Measurements from ENCODE around the gene BBLN. TPM values are rescaled to one million over a fixed set of nuclear protein-coding genes. Genes with fewer than 3 reads are reported as not detected.

Gene BBLN
- total RNA-seq, 4 donors from 2014 or later: 202 to 310 (median 243) TPM

- H3K27ac ChIP-seq: peak overlapping the region in 3 of 4 donors; percentile 28 to 63 (median 45)
- peaks cover 0 to 40% (median 25%) of the 10 kb centered on the region in 4 donors for H3K4me1 ChIP-seq
- peak overlapping the region in 1 of 4 donors; percentile 83 for H3K4me3 ChIP-seq
- H3K36me3 ChIP-seq: peaks cover 0 to 45% (median 0%) of the 10 kb centered on the region in 3 donors
- no peaks in the 10 kb centered on the region for H3K27me3 ChIP-seq
- H3K9me3 ChIP-seq: no peaks in the 10 kb centered on the region
- no peak for TF ChIP-seq POLR2A (IDR thresholded peaks at IDR 0.05)
- WGBS, 2 donors: 29 to 36% methylated on average over 10 of the region's 10 CpGs
- no peak for DNase-seq (ENCODE audit: low spot score in 2 of 2)
Observed at GRCh38 chr9:128125580-128126354, 34.3 kb upstream of the BBLN start.

DNA sequence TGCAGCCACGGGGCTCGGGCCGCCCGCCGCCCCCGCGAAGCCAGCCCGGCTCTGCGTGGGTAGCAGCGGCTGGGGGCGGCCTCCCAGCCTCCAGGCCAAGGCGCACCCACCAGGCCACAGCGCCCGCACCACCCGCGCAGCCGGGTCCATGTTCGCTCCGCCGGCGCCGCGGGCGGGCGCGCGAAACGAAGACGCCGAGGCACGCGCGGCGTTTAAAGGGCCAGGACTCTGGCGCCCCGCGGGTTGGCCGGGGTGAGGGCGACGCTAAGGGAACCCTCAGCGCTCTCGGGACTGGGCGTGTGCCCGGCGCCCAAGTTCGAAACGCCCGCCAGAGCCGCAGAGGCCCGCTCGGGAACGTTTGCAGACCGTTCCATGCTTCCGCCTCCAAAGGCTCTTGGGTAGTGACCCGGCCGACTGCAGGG lies 32.5 kb upstream of the BBLN start, which contains the start of gene PTGES2:
Gene PTGES2, minus strand, starts transcription at position 162 of the 422 bp plus-strand sequence. Its CDS starts 12 bp downstream, at position 150.
- 0 to 3% methylated on average over 16 to 28 of the region's 56 CpGs for WGBS, 2 donors

GRCh38 chr9:128127990-128128835 lies 31.9 kb upstream of the BBLN start:
- Histone ChIP-seq H3K4me3 (peak overlapping the region; percentile 83 to 99 (median 93)), H3K27ac (peak overlapping the region; percentile 94 to 96 (median 94)), H3K9me3 (no peaks in the 10 kb centered on the region), H3K4me1 (peaks cover 0 to 40% (median 25%) of the 10 kb centered on the region in 4 donors), H3K27me3 (no peaks in the 10 kb centered on the region), H3K36me3 (peaks cover 0 to 21% (median 0%) of the 10 kb centered on the region in 3 donors)
- TF ChIP-seq EP300 (IDR thresholded peaks at IDR 0.05): peak; percentile 42 to 79
- TF ChIP-seq, protein P1, sequence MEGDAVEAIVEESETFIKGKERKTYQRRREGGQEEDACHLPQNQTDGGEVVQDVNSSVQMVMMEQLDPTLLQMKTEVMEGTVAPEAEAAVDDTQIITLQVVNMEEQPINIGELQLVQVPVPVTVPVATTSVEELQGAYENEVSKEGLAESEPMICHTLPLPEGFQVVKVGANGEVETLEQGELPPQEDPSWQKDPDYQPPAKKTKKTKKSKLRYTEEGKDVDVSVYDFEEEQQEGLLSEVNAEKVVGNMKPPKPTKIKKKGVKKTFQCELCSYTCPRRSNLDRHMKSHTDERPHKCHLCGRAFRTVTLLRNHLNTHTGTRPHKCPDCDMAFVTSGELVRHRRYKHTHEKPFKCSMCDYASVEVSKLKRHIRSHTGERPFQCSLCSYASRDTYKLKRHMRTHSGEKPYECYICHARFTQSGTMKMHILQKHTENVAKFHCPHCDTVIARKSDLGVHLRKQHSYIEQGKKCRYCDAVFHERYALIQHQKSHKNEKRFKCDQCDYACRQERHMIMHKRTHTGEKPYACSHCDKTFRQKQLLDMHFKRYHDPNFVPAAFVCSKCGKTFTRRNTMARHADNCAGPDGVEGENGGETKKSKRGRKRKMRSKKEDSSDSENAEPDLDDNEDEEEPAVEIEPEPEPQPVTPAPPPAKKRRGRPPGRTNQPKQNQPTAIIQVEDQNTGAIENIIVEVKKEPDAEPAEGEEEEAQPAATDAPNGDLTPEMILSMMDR (IDR thresholded peaks at IDR 0.05): peak in 1 of 5 experiments; percentile 44
- TF ChIP-seq POLR2A (IDR thresholded peaks at IDR 0.05): peak in 1 of 2 donors; percentile 33
- DNase-seq (ENCODE audit: low spot score in 2 of 2): peak; percentile 69 to 79
- WGBS, 2 donors: 0% methylated on average over 43 to 64 of the region's 82 CpGs

More for the DNA sequence above, 32.5 kb upstream of the BBLN start, which contains the start of gene PTGES2:
- Histone ChIP-seq H3K36me3 (peaks cover 0 to 27% (median 0%) of the 10 kb centered on the region in 3 donors), H3K4me1 (peaks cover 0 to 40% (median 25%) of the 10 kb centered on the region in 4 donors), H3K27ac (peak within 1 kb of the TSS; percentile 94 to 96 (median 94)), H3K9me3 (no peaks in the 10 kb centered on the region), H3K4me3 (peak within 1 kb of the TSS; percentile 83 to 99 (median 93)), H3K27me3 (no peaks in the 10 kb centered on the region)
- DNase-seq (ENCODE audit: low spot score in 2 of 2): peak; percentile 68 to 72
- no peak for TF ChIP-seq EP300 (IDR thresholded peaks at IDR 0.05)
- no peak for TF ChIP-seq POLR2A (IDR thresholded peaks at IDR 0.05)
- TF ChIP-seq, protein P1 (IDR thresholded peaks at IDR 0.05): peak in 1 of 5 experiments; percentile 37

- DNase-seq (ENCODE audit: low spot score in 2 of 2): no peak
- TF ChIP-seq, protein P1 (IDR thresholded peaks at IDR 0.05): no peak
- TF ChIP-seq POLR2A (IDR thresholded peaks at IDR 0.05) (no peak), EP300 (IDR thresholded peaks at IDR 0.05) (no peak)
Observed at GRCh38 chr9:128128836-128129590, 31.1 kb upstream of the BBLN start.

More at GRCh38 chr9:128128836-128129590, 31.1 kb upstream of the BBLN start:
- WGBS, 2 donors: 55 to 56% methylated on average over 27 of the region's 29 CpGs
- Histone ChIP-seq H3K4me1 (peaks cover 0 to 40% (median 25%) of the 10 kb centered on the region in 4 donors), H3K36me3 (peaks cover 0 to 13% (median 0%) of the 10 kb centered on the region in 3 donors), H3K4me3 (peak overlapping the region; percentile 83 to 99 (median 93)), H3K27me3 (no peaks in the 10 kb centered on the region), H3K9me3 (peaks cover 0 to 6% (median 0%) of the 10 kb centered on the region in 4 donors), H3K27ac (peak overlapping the region; percentile 94 to 96 (median 94))
